Caco-2 (cell line): Measurements from ENCODE around the gene RUFY1. TPM values are rescaled to one million over a fixed set of nuclear protein-coding genes. Genes with fewer than 3 reads are reported as not detected.

Experiments
- BruUV-seq: library from RNA; stranded (reverse); fragments of 400-500 nt; replicated peaks from 2 replicates; lab custom pipeline; 2021; lab: Mats Ljungman, UMichigan
- CTCF ChIA-PET: fragments of 300-600 bp; sonication (Branson Sonifier 250); formaldehyde crosslinking; loops from one replicate; lab custom pipeline; 2022; ENCODE audit warnings: antibody characterized with exemption; lab: Charles Lee
- POLR2A ChIA-PET: fragments of 300-600 bp; sonication (Branson Sonifier 250); formaldehyde crosslinking; loops from one replicate; lab custom pipeline; 2022; ENCODE audit warnings: antibody characterized with exemption; lab: Charles Lee
- DNase-seq, 2 experiments: peaks; one replicate each; pipeline versions ENCODE4 v3.0.0 to v3.0.0-alpha.2; 2020 to 2022
- H3K27me3 ChIP-seq: replicated peaks from 2 replicates; pipeline ENCODE4 v1.6.0; 2011; ENCODE audit warnings: low read length; ENCODE audit not compliant: control insufficient read depth, insufficient read depth
- H3K36me3 ChIP-seq: 2 replicates; pipeline ENCODE4 v1.5.1; 2011; ENCODE audit warnings: low read length; ENCODE audit not compliant: control insufficient read depth, insufficient read depth
- H3K4me1 ChIP-seq: fragments of 250-450 bp; sonication (Bioruptor Pico); 2 replicates; pipeline ENCODE4 v1.5.1; 2020; ENCODE audit warnings: mild to moderate bottlenecking
- H3K4me3 ChIP-seq: 2 replicates; pipeline ENCODE4 v1.5.1; 2011; ENCODE audit warnings: low read depth, mild to moderate bottlenecking, control low read depth, low read length
- H3K9me3 ChIP-seq: fragments of 250-450 bp; sonication (Bioruptor Pico); 2 replicates; pipeline ENCODE4 v1.5.1; 2020; ENCODE audit warnings: mild to moderate bottlenecking, moderate library complexity
- H3K27ac Mint-ChIP-seq: one replicate; pipeline ENCODE4 v1.8.0; 2022; ENCODE audit warnings: mixed read lengths; ENCODE audit not compliant: unreplicated experiment
- H3K27me3 Mint-ChIP-seq: one replicate; pipeline ENCODE4 v1.8.0; 2022; ENCODE audit warnings: mixed read lengths; ENCODE audit not compliant: insufficient read depth, unreplicated experiment
- H3K36me3 Mint-ChIP-seq: one replicate; pipeline ENCODE4 v1.8.0; 2022; ENCODE audit warnings: mild to moderate bottlenecking, mixed read lengths; ENCODE audit not compliant: insufficient read depth, unreplicated experiment
- H3K4me1 Mint-ChIP-seq: one replicate; pipeline ENCODE4 v1.8.0; 2022; ENCODE audit warnings: low read depth, mixed read lengths; ENCODE audit not compliant: unreplicated experiment
- H3K4me3 Mint-ChIP-seq: one replicate; pipeline ENCODE4 v1.8.0; 2022; ENCODE audit warnings: mild to moderate bottlenecking, moderate library complexity, mixed read lengths; ENCODE audit not compliant: unreplicated experiment
- H3K9me3 Mint-ChIP-seq: one replicate; pipeline ENCODE4 v1.8.0; 2022; ENCODE audit warnings: mixed read lengths; ENCODE audit not compliant: unreplicated experiment
- CTCF ChIP-seq, 2 experiments: fragments of 200-600 bp in 1 of 2; IDR thresholded peaks; 1 replicate in 1 of 2; 2 replicates in 1 of 2; pipeline versions ENCODE4 v1.5.1 to v1.8.0; 2011 to 2022; ENCODE audit warnings: antibody characterized with exemption in 1 of 2, control low read depth in 1 of 2, inconsistent platforms in 1 of 2, low read depth in 1 of 2, low read length in 1 of 2, mild to moderate bottlenecking in 1 of 2, moderate library complexity in 1 of 2; ENCODE audit not compliant: insufficient read depth in 1 of 2, severe bottlenecking in 1 of 2, unreplicated experiment in 1 of 2
- intact Hi-C: fragments of 100-400 bp; cut with micrococcal nuclease; formaldehyde crosslinking; loops from one replicate; pipeline ENCODE4 v1.10.0; 2022; ENCODE audit not compliant: unreplicated experiment
- total RNA-seq: library from RNA; stranded (reverse); gene quantifications from 2 replicates; pipeline ENCODE4 v1.2.3, GENCODE V29; 2022

The RUFY1 gene
- total RNA-seq, 1 experiment from 2014 or later, result 36.3 TPM

- no peak overlapping the region for H3K27ac Mint-ChIP-seq
- H3K4me3 Mint-ChIP-seq, result no peak overlapping the region
- Histone ChIP-seq H3K27me3 (no peaks in the 10 kb centered on the region), H3K4me1 (no peaks in the 10 kb centered on the region), H3K36me3 (no peaks in the 10 kb centered on the region; the same call in 1 of the 2 replicates), H3K4me3 (no peak overlapping the region), H3K9me3 (no peaks in the 10 kb centered on the region)
- intact Hi-C loops, result no loop called here
- H3K4me1 Mint-ChIP-seq, result no peaks in the 10 kb centered on the region
- ChIA-PET POLR2A (no interaction called here), CTCF (interaction anchor here (0.6 kb wide), 1 partner anchor 27 kb away, joined by 4 read pairs; no protein-coding TSS in a partner anchor)
- no peak for TF ChIP-seq CTCF (IDR thresholded peaks at IDR 0.05; ENCODE audit: insufficient read depth in 1 of 2, low read depth in 1 of 2, low read length in 1 of 2, severe bottlenecking in 1 of 2, unreplicated experiment in 1 of 2)
- H3K9me3 Mint-ChIP-seq, result no peaks in the 10 kb centered on the region
- peaks cover 93% of the 10 kb centered on the region for H3K36me3 Mint-ChIP-seq
- DNase-seq, result no peak
- no TSS peak for BruUV-seq
- no peaks in the 10 kb centered on the region for H3K27me3 Mint-ChIP-seq
Observed at GRCh38 chr5:179601871-179602625, 51.7 kb downstream of the RUFY1 start.

GRCh38 chr5:179603308-179603707 is 53.0 kb downstream of the RUFY1 start:
- Histone ChIP-seq H3K36me3 (no peaks in the 10 kb centered on the region; the same call in 1 of the 2 replicates), H3K9me3 (no peaks in the 10 kb centered on the region), H3K4me1 (peaks cover 5% of the 10 kb centered on the region), H3K4me3 (no peak overlapping the region), H3K27me3 (no peaks in the 10 kb centered on the region)
- DNase-seq, result no peak
- no peaks in the 10 kb centered on the region for H3K9me3 Mint-ChIP-seq
- intact Hi-C loops, result no loop called here
- H3K27ac Mint-ChIP-seq, result no peak overlapping the region
- POLR2A ChIA-PET, result interaction anchor here (1.1 kb wide), 1 partner anchor 20 kb away, joined by 3 read pairs; no protein-coding TSS in a partner anchor
- BruUV-seq, result no TSS peak
- no peak for TF ChIP-seq CTCF (IDR thresholded peaks at IDR 0.05; ENCODE audit: insufficient read depth in 1 of 2, low read depth in 1 of 2, low read length in 1 of 2, severe bottlenecking in 1 of 2, unreplicated experiment in 1 of 2)
- H3K27me3 Mint-ChIP-seq, result no peaks in the 10 kb centered on the region
- peaks cover 95% of the 10 kb centered on the region for H3K36me3 Mint-ChIP-seq
- H3K4me3 Mint-ChIP-seq, result no peak overlapping the region
- CTCF ChIA-PET, result no interaction called here
- no peaks in the 10 kb centered on the region for H3K4me1 Mint-ChIP-seq

GRCh38 chr5:179605026-179605833 is 54.9 kb downstream of the RUFY1 start:
- ChIA-PET CTCF (no interaction called here), POLR2A (interaction anchor here (0.7 kb wide), 2 partner anchors 19 kb away, joined by 3 read pairs; no protein-coding TSS in a partner anchor)
- H3K4me1 ChIP-seq, result peaks cover 10% of the 10 kb centered on the region
- H3K36me3 Mint-ChIP-seq, result peaks cover 97% of the 10 kb centered on the region
- no peaks in the 10 kb centered on the region for H3K27me3 ChIP-seq
- DNase-seq, result no peak
- H3K4me3 ChIP-seq, result no peak overlapping the region
- intact Hi-C loops, result no loop called here
- H3K27me3 Mint-ChIP-seq, result no peaks in the 10 kb centered on the region
- BruUV-seq, result no TSS peak
- peaks cover 3% of the 10 kb centered on the region; the same call in 1 of the 2 replicates for H3K36me3 ChIP-seq
- H3K4me3 Mint-ChIP-seq, result no peak overlapping the region
- H3K9me3 ChIP-seq, result no peaks in the 10 kb centered on the region
- H3K9me3 Mint-ChIP-seq, result no peaks in the 10 kb centered on the region
- H3K27ac Mint-ChIP-seq, result peak overlapping the region; percentile 32
- no peak for TF ChIP-seq CTCF (IDR thresholded peaks at IDR 0.05; ENCODE audit: insufficient read depth in 1 of 2, low read depth in 1 of 2, low read length in 1 of 2, severe bottlenecking in 1 of 2, unreplicated experiment in 1 of 2)
- H3K4me1 Mint-ChIP-seq, result peaks cover 9% of the 10 kb centered on the region
